T-cell (primary cell): Measurements from ENCODE around the gene RBPJ. TPM values are rescaled to one million over a fixed set of nuclear protein-coding genes. Genes with fewer than 3 reads are reported as not detected.
"Not testable (repeated sequence)": the region's sequence is repeated elsewhere in the genome, so short reads cannot be mapped to it uniquely, and the experiment has no call there.

ENCODE experiments used
- ATAC-seq, 4 experiments: fragments of 200-7000 bp in 3 of 4; fragments of 150-1000 bp in 1 of 4; cut with Tn5 transposase; replicated peaks in 1 of 4; 1 replicate in 3 of 4; 2 replicates in 1 of 4; pipeline ENCODE4 v1.10.0; 2021; ENCODE audit warnings: moderate library complexity in 3 of 4, mild to moderate bottlenecking in 2 of 4, moderate number of reproducible peaks in 1 of 4
- CTCF ChIA-PET, 2 donors: fragments of 300-600 bp; sonication (Branson Sonifier 250); formaldehyde crosslinking; loops; one replicate each; lab custom pipeline; 2022; ENCODE audit warnings: antibody characterized with exemption in 2 of 2; lab: Charles Lee
- POLR2A ChIA-PET, 2 donors: fragments of 300-600 bp; sonication (Branson Sonifier 250); formaldehyde crosslinking; loops; one replicate each; lab custom pipeline; 2022; ENCODE audit warnings: antibody characterized with exemption in 2 of 2; lab: Charles Lee
- DNase-seq, 35 experiments: peaks; one replicate each; pipeline versions ENCODE4 v3.0.0 to v3.0.0-alpha.2; 2013 to 2023
- H3K27ac ChIP-seq: one replicate; pipeline ENCODE4 v1.5.1; 2013; ENCODE audit warnings: low read length
- H3K27me3 ChIP-seq, 2 experiments: replicated peaks in 1 of 2; 1 replicate in 1 of 2; 2 replicates in 1 of 2; pipeline versions ENCODE4 v1.6.1 to v1.7.0; 2013; ENCODE audit warnings: low read length in 1 of 2, mixed read lengths in 1 of 2; ENCODE audit not compliant: control insufficient read depth in 2 of 2, insufficient read depth in 2 of 2; ENCODE audit errors: extremely low read depth in 1 of 2
- H3K36me3 ChIP-seq, 2 donors: 1 replicate in 1 of 2; 2 replicates in 1 of 2; pipeline versions ENCODE4 v1.6.1 to v1.7.0; 2013; ENCODE audit warnings: low read length in 1 of 2; ENCODE audit not compliant: control insufficient read depth in 2 of 2, insufficient read depth in 1 of 2; ENCODE audit errors: extremely low read depth in 1 of 2
- H3K4me1 ChIP-seq, 2 experiments: 1 replicate in 1 of 2; 2 replicates in 1 of 2; pipeline versions ENCODE4 v1.6.1 to v1.7.0; 2013; ENCODE audit warnings: low read length in 2 of 2, mixed read lengths in 1 of 2; ENCODE audit not compliant: insufficient read depth in 2 of 2, control insufficient read depth in 1 of 2; ENCODE audit errors: extremely low read depth in 1 of 2
- H3K4me3 ChIP-seq, 2 donors: 1 replicate in 1 of 2; 2 replicates in 1 of 2; pipeline versions ENCODE4 v1.5.1 to v1.7.0; 2013; ENCODE audit warnings: mild to moderate bottlenecking in 2 of 2, low read length in 1 of 2, moderate library complexity in 1 of 2; ENCODE audit not compliant: control insufficient read depth in 1 of 2; ENCODE audit errors: extremely low read depth in 1 of 2
- H3K9me3 ChIP-seq: 2 replicates; pipeline ENCODE4 v1.7.0; 2013
- H3K27ac Mint-ChIP-seq, 2 donors: one replicate each; pipeline ENCODE4 v1.8.0; 2020 to 2021; ENCODE audit warnings: mild to moderate bottlenecking in 2 of 2, mixed read lengths in 2 of 2
- H3K27me3 Mint-ChIP-seq, 2 donors: one replicate each; pipeline ENCODE4 v1.8.0; 2021 to 2022; ENCODE audit warnings: mixed read lengths in 2 of 2
- H3K36me3 Mint-ChIP-seq: one replicate; pipeline ENCODE4 v1.8.0; 2021; ENCODE audit warnings: mixed read lengths
- H3K4me1 Mint-ChIP-seq, 3 donors: one replicate each; pipeline ENCODE4 v1.8.0; 2020 to 2022; ENCODE audit warnings: mixed read lengths in 3 of 3, mild to moderate bottlenecking in 1 of 3
- H3K4me3 Mint-ChIP-seq, 3 donors: one replicate each; pipeline ENCODE4 v1.8.0; 2020 to 2022; ENCODE audit warnings: mild to moderate bottlenecking in 3 of 3, mixed read lengths in 3 of 3, moderate library complexity in 3 of 3
- H3K9me3 Mint-ChIP-seq, 3 donors: one replicate each; pipeline ENCODE4 v1.8.0; 2020 to 2022; ENCODE audit warnings: mixed read lengths in 3 of 3
- WGBS: methylation state at CpG from one replicate; pipeline ENCODE4 v1.1.5; 2013; ENCODE audit warnings: missing lambda C conversion rate; ENCODE audit not compliant: insufficient coverage; 5-methylcytosine and 5-hydroxymethylcytosine counted together
- total RNA-seq, 35 experiments: library from RNA in 6 of 35; stranded (reverse) in 6 of 35; fragments of 120-200 nt in 1 of 35; gene quantifications; one replicate each; pipeline versions ENCODE4 v1.2.1 to v1.2.4 and lab custom pipeline; 2013 to 2026

Gene RBPJ
- total RNA-seq, 5 donors from 2014 or later (not counting 1 experiment from before 2014, with no cell fraction given): 55.6 to 81.1 (median 60.5) TPM

GRCh38 chr4:26388671-26389070 is 67.9 kb downstream of the RBPJ start:
- H3K27ac ChIP-seq: no peak overlapping the region
- Mint-ChIP-seq H3K27ac (no peak overlapping the region), H3K4me3 (no peak overlapping the region), H3K9me3 (no peaks in the 10 kb centered on the region), H3K27me3 (no peaks in the 10 kb centered on the region), H3K36me3 (peaks cover 51% of the 10 kb centered on the region), H3K4me1 (peaks cover 11 to 17% (median 14%) of the 10 kb centered on the region in 3 donors)
- WGBS: 100% methylated on average over 4 of the region's 5 CpGs
- H3K4me3 ChIP-seq: no peak overlapping the region
- peaks cover 3% of the 10 kb centered on the region in 2 experiments for H3K4me1 ChIP-seq
- POLR2A ChIA-PET: no interaction called here
- H3K9me3 ChIP-seq: no peaks in the 10 kb centered on the region
- CTCF ChIA-PET: interaction anchor here in 1 of 2 donors (0.7 kb wide), 1 partner anchor 20 kb away, joined by 4 read pairs; no protein-coding TSS in a partner anchor
- ATAC-seq (no peak), DNase-seq (no peak)
- H3K36me3 ChIP-seq: peaks cover 3 to 17% of the 10 kb centered on the region in 2 donors
- no peaks in the 10 kb centered on the region for H3K27me3 ChIP-seq

DNA sequence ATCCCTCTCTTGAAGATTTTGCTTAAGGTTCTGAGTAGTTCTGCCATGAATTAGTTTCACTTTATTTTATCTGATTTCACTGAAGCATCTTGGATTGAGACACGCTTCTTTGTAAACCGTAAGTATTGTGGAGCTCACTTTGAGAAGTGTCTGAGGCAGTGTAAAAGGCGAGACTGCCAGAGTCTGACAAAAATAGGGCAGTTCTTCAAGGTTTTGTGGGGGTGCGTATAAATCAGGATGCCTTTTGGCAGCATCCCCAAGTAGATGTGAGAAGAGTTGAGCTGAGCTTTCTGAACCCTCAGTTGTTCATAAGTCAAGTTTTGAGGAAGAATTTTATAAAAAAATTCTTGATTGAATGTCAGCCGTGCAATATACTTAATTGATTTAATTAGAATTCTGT is 76.3 kb downstream of the RBPJ start:
- Mint-ChIP-seq H3K27ac (peak overlapping the region in 1 of 2 donors; percentile 12), H3K9me3 (no peaks in the 10 kb centered on the region), H3K4me3 (no peak overlapping the region), H3K36me3 (peaks cover 37% of the 10 kb centered on the region), H3K4me1 (peaks cover 14 to 24% (median 23%) of the 10 kb centered on the region in 3 donors), H3K27me3 (no peaks in the 10 kb centered on the region)
- CTCF ChIA-PET: interaction anchor here in 1 of 2 donors (1.8 kb wide), 1 partner anchor 13 kb away, joined by 6 read pairs; no protein-coding TSS in a partner anchor
- ATAC-seq: no peak
- no peaks in the 10 kb centered on the region for H3K4me1 ChIP-seq
- no peak for DNase-seq
- H3K36me3 ChIP-seq: peaks cover 4 to 5% of the 10 kb centered on the region in 2 donors
- POLR2A ChIA-PET: interaction anchor here in 1 of 2 donors (0.6 kb wide), 1 partner anchor 86 kb away, joined by 4 read pairs; no protein-coding TSS in a partner anchor
- WGBS: 73% methylated on average over 2 of the region's 5 CpGs
- no peaks in the 10 kb centered on the region for H3K27me3 ChIP-seq
- H3K27ac ChIP-seq: no peak overlapping the region
- H3K4me3 ChIP-seq: no peak overlapping the region
- no peaks in the 10 kb centered on the region for H3K9me3 ChIP-seq

DNA sequence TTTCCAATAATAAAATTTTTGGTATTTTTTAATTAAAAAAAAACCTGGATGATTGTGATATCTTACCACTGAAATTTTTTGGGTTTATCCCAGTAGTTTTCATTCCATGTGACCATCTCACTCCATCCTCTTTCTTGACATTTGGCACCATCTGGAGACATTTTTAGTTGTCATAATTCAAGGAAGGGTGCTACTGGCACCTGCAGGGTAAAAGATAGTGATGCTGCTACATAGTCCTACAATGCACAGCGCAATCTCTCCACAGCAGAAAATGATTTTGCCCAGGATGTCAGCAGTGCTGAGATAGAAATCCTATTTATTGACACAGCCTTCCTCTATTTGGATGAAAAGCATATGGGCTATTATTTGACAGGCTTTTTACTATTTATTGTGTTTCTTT is 79.3 kb downstream of the RBPJ start:
- ChIA-PET POLR2A (interaction anchor here in 1 of 2 donors (0.7 kb wide), 1 partner anchor 564 kb away, joined by 3 read pairs; no protein-coding TSS in a partner anchor), CTCF (interaction anchor here (0.6 to 1.9 kb wide), 3 partner anchors 9 to 100 kb away, joined by 3 to 6 read pairs (median 4); no protein-coding TSS in a partner anchor)
- H3K36me3 ChIP-seq: peaks cover 0 to 5% of the 10 kb centered on the region in 2 donors
- no peak overlapping the region for H3K27ac Mint-ChIP-seq
- no peaks in the 10 kb centered on the region for H3K27me3 ChIP-seq
- H3K4me1 ChIP-seq: no peaks in the 10 kb centered on the region
- H3K36me3 Mint-ChIP-seq: peaks cover 44% of the 10 kb centered on the region
- no CpG with 5 or more reads among the region's 1 CpG for WGBS
- no peaks in the 10 kb centered on the region for H3K27me3 Mint-ChIP-seq
- H3K4me3 Mint-ChIP-seq: no peak overlapping the region
- H3K4me3 ChIP-seq: no peak overlapping the region
- ATAC-seq (no peak), DNase-seq (peak in 1 of 35 experiments; percentile 24)
- H3K9me3 Mint-ChIP-seq: peaks cover 0 to 3% (median 3%) of the 10 kb centered on the region in 3 donors
- no peak overlapping the region for H3K27ac ChIP-seq
- peaks cover 21 to 43% (median 25%) of the 10 kb centered on the region in 3 donors for H3K4me1 Mint-ChIP-seq
- H3K9me3 ChIP-seq: no peaks in the 10 kb centered on the region

GRCh38 chr4:26402017-26402416 is 81.2 kb downstream of the RBPJ start:
- CTCF ChIA-PET: interaction anchor here in 1 of 2 donors (0.5 to 1.3 kb wide), 2 partner anchors 72 to 560 kb away, joined by 3 read pairs; no protein-coding TSS in a partner anchor
- Mint-ChIP-seq H3K9me3 (peaks cover 10% of the 10 kb centered on the region in 3 donors), H3K36me3 (peaks cover 48% of the 10 kb centered on the region), H3K4me1 (peaks cover 11 to 26% (median 12%) of the 10 kb centered on the region in 3 donors)
- DNase-seq, H3K27ac ChIP-seq, H3K4me1 ChIP-seq, H3K27ac Mint-ChIP-seq, H3K4me3 ChIP-seq, H3K4me3 Mint-ChIP-seq, H3K9me3 ChIP-seq, POLR2A ChIA-PET, H3K27me3 ChIP-seq, H3K27me3 Mint-ChIP-seq, ATAC-seq: not testable (repeated sequence)
- peaks cover 5 to 11% of the 10 kb centered on the region in 2 donors for H3K36me3 ChIP-seq
- 100% methylated on average over 2 of the region's 3 CpGs for WGBS

DNA sequence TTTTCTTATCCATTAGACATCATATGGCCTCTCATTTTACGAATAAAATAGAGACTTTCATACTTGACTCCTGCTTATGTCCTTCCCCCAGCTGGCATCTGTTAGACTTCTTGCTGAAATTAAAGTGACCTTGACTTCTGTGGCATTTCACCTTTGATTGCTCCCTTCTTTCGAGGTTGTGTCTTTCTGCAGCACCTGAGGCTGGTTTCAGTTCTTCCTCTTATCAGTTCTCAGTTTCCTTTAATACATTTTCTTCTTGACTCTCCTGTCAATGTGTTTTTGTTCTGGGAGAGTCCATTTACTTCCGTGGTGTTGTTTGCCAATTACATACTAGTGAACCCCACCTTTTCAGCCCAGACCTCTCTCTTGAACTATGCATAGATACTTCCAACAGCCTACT is 81.6 kb downstream of the RBPJ start:
- H3K4me1 Mint-ChIP-seq: peaks cover 9 to 25% (median 12%) of the 10 kb centered on the region in 3 donors
- Histone ChIP-seq H3K4me1 (no peaks in the 10 kb centered on the region), H3K27me3 (no peaks in the 10 kb centered on the region), H3K9me3 (peaks cover 6% of the 10 kb centered on the region), H3K36me3 (peaks cover 5 to 12% of the 10 kb centered on the region in 2 donors), H3K4me3 (no peak overlapping the region), H3K27ac (no peak overlapping the region)
- no peaks in the 10 kb centered on the region for H3K27me3 Mint-ChIP-seq
- no CpG with 5 or more reads among the region's 3 CpGs for WGBS
- H3K9me3 Mint-ChIP-seq: peaks cover 10% of the 10 kb centered on the region in 3 donors
- peaks cover 51% of the 10 kb centered on the region for H3K36me3 Mint-ChIP-seq
- ATAC-seq: no peak
- ChIA-PET POLR2A (no interaction called here), CTCF (no interaction called here)
- H3K4me3 Mint-ChIP-seq: no peak overlapping the region
- no peak for DNase-seq
- no peak overlapping the region for H3K27ac Mint-ChIP-seq

DNA sequence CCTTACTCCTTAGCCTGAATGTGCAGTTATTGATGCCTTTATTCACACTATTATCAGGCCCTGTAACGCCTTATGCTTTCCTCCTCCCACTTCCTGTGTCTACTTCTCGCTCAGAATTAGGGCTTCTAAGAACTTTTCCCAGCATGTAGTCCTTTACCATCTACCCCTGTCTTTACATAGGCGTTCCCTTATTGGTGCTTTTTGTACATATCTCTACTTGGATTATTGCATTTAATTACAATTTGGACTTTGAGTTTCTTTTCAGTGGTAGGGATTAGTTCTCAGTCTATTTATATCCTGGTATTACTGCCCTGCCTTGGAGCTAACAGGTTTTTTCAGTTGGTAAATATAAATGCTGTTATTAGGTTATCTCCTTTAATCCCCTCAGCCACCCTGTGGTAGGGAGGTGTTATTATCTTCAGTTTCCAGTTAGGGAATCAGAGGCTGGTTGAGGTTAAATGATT is 84.0 kb downstream of the RBPJ start:
- no peak for DNase-seq
- POLR2A ChIA-PET: interaction anchor here in 1 of 2 donors (0.6 kb wide), 1 partner anchor 1085 kb away, joined by 3 read pairs; no protein-coding TSS in a partner anchor
- H3K36me3 Mint-ChIP-seq: peaks cover 43% of the 10 kb centered on the region
- WGBS: 57% methylated on average over 1 of the region's 3 CpGs
- no peak overlapping the region for H3K27ac Mint-ChIP-seq
- CTCF ChIA-PET: interaction anchor here in 1 of 2 donors (0.9 kb wide), 1 partner anchor 75 kb away, joined by 4 read pairs; no protein-coding TSS in a partner anchor
- Histone ChIP-seq H3K4me1 (no peaks in the 10 kb centered on the region), H3K9me3 (peaks cover 6% of the 10 kb centered on the region), H3K4me3 (no peak overlapping the region), H3K27ac (no peak overlapping the region), H3K36me3 (peaks cover 0 to 12% of the 10 kb centered on the region in 2 donors), H3K27me3 (no peaks in the 10 kb centered on the region)
- peaks cover 9 to 23% (median 12%) of the 10 kb centered on the region in 3 donors for H3K4me1 Mint-ChIP-seq
- H3K4me3 Mint-ChIP-seq: no peak overlapping the region
- peaks cover 10% of the 10 kb centered on the region in 3 donors for H3K9me3 Mint-ChIP-seq
- H3K27me3 Mint-ChIP-seq: no peaks in the 10 kb centered on the region
- no peak for ATAC-seq
